HG03108 (cell line): ENCODE data around the gene HPS6.

Source experiments
- ATAC-seq: cut with Tn5 transposase; IDR thresholded peaks from one replicate; pipeline ENCODE4 v1.9.1; 2021; ENCODE audit warnings: moderate library complexity; ENCODE audit not compliant: unreplicated experiment

Gene HPS6

GRCh38 chr10:102068216-102068615 lies 3.1 kb downstream of the HPS6 start:
- no peak for ATAC-seq

- ATAC-seq, result no peak
These were observed 3.9 kb downstream of the HPS6 start for GRCh38 chr10:102069071-102069470.

- no peak for ATAC-seq
These were observed 7.8 kb downstream of the HPS6 start for GRCh38 chr10:102072673-102073527.

GRCh38 chr10:102083541-102083940 lies 18.4 kb downstream of the HPS6 start:
- ATAC-seq, result no peak

- ATAC-seq, result no peak
These were observed 20.2 kb downstream of the HPS6 start for GRCh38 chr10:102085336-102085735.

- no peak for ATAC-seq
These were observed 21.0 kb downstream of the HPS6 start for GRCh38 chr10:102086196-102086595.

- ATAC-seq, result no peak
These were observed 25.6 kb downstream of the HPS6 start for GRCh38 chr10:102090772-102091171.

- no peak for ATAC-seq
These were observed 31.3 kb downstream of the HPS6 start for GRCh38 chr10:102096449-102096848.

- no peak for ATAC-seq
These were observed 36.0 kb downstream of the HPS6 start for GRCh38 chr10:102101152-102101551.

- ATAC-seq, result no peak
These were observed 37.3 kb downstream of the HPS6 start for GRCh38 chr10:102102421-102102820.

- ATAC-seq, result no peak
These were observed 41.8 kb downstream of the HPS6 start for GRCh38 chr10:102106998-102107397.

GRCh38 chr10:102109166-102110116 lies 44.3 kb downstream of the HPS6 start:
- no peak for ATAC-seq

GRCh38 chr10:102111276-102111675 lies 46.1 kb downstream of the HPS6 start:
- ATAC-seq, result no peak

GRCh38 chr10:102112210-102112817 lies 47.2 kb downstream of the HPS6 start:
- no peak for ATAC-seq

- ATAC-seq, result no peak
These were observed 48.3 kb downstream of the HPS6 start for GRCh38 chr10:102113261-102113955.

GRCh38 chr10:102113956-102114857 lies 49.1 kb downstream of the HPS6 start:
- no peak for ATAC-seq

- peak; percentile 64 for ATAC-seq
These were observed 49.9 kb downstream of the HPS6 start for GRCh38 chr10:102114861-102115618.

GRCh38 chr10:102115775-102116174 lies 50.6 kb downstream of the HPS6 start:
- no peak for ATAC-seq

GRCh38 chr10:102116656-102117055 lies 51.5 kb downstream of the HPS6 start:
- ATAC-seq, result no peak
